ENCODE measurements around the gene OR2T6.

The OR2T6 gene

DNA sequence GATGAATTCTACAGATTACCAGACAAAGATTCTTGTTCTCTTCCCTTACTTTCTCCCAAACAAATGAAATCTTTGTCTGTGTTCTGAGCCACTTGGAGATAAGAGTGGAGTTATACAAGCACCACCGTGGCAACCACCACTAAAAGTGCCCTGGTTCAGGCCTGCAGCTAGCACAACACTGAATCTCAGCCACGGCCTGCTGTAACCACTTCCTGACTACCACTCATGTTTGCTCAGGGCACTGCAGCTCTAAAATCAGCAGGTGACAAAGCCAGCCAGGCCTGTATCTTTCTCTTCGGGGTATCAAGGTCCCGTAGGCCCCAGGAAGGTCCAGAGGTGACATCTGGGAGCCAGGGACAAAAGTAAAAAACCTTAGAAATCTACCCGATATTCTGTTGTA is 3.2 kb upstream of the OR2T6 start:
- Histone ChIP-seq H3K4me2 (ENCODE audit: insufficient read depth, low read length) (no peak overlapping the region), H4K20me1 (ENCODE audit: insufficient read depth, low read length) (no peaks in the 10 kb centered on the region), H3K9ac (ENCODE audit: low read depth, low read length) (no peak overlapping the region), H3K79me2 (ENCODE audit: insufficient read depth, low read length) (no peaks in the 10 kb centered on the region), H2AFZ (ENCODE audit: low read depth, low read length) (no peak overlapping the region), H3K27ac (ENCODE audit: low read length) (no peak overlapping the region), H3K36me3 (ENCODE audit: insufficient read depth, low read length) (no peaks in the 10 kb centered on the region), H3K4me1 (ENCODE audit: insufficient read depth, low read length) (no peaks in the 10 kb centered on the region), H3K4me3 (ENCODE audit: low read depth in 1 of 2, low read length in 2 of 2) (no peak overlapping the region), H3K27me3 (ENCODE audit: insufficient read depth, low read length, poor library complexity) (no peaks in the 10 kb centered on the region), H3K9me3 (ENCODE audit: insufficient read depth, low read length, severe bottlenecking) (no peaks in the 10 kb centered on the region)
- DNase-seq (peak; percentile 10), ATAC-seq (ENCODE audit: insufficient read depth, low read depth) (peak; percentile 74)
- TF ChIP-seq, protein P1, sequence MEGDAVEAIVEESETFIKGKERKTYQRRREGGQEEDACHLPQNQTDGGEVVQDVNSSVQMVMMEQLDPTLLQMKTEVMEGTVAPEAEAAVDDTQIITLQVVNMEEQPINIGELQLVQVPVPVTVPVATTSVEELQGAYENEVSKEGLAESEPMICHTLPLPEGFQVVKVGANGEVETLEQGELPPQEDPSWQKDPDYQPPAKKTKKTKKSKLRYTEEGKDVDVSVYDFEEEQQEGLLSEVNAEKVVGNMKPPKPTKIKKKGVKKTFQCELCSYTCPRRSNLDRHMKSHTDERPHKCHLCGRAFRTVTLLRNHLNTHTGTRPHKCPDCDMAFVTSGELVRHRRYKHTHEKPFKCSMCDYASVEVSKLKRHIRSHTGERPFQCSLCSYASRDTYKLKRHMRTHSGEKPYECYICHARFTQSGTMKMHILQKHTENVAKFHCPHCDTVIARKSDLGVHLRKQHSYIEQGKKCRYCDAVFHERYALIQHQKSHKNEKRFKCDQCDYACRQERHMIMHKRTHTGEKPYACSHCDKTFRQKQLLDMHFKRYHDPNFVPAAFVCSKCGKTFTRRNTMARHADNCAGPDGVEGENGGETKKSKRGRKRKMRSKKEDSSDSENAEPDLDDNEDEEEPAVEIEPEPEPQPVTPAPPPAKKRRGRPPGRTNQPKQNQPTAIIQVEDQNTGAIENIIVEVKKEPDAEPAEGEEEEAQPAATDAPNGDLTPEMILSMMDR (IDR thresholded peaks at IDR 0.05; ENCODE audit: borderline replicate concordance, extremely low read depth, low read length, poor library complexity, severe bottlenecking): no peak
- no peak for TF ChIP-seq EZH2 (IDR thresholded peaks at IDR 0.05; ENCODE audit: borderline replicate concordance, low read depth, low read length, severe bottlenecking)

DNA sequence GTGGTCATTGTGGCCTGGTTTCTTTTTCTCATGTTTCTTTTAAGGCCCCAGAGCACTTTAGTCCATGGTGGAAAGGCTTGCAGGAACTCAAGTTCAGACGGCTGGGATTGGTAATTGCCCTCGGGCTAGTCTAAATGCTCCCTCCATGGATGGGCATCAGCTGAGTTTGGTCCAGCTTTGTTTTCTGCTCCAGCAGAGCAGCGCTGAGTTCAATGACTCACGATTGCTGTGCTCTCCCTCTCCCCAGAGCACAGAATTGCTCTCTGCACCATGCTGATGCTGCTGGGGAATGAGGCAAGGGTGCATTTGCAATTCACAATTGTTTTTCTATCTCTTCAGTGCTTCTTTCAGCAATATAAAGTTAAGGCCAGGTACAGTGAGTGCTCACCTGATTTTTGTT is 1.8 kb upstream of the OR2T6 start:
- no peak overlapping the region for H3K27ac ChIP-seq (ENCODE audit: low read length)
- no peak overlapping the region for H3K4me3 ChIP-seq (ENCODE audit: low read depth in 1 of 2, low read length in 2 of 2)
- no peaks in the 10 kb centered on the region for H3K4me1 ChIP-seq (ENCODE audit: insufficient read depth, low read length)
- no peak overlapping the region for H2AFZ ChIP-seq (ENCODE audit: low read depth, low read length)
- no peaks in the 10 kb centered on the region for H3K36me3 ChIP-seq (ENCODE audit: insufficient read depth, low read length)
- H3K4me2 ChIP-seq (ENCODE audit: insufficient read depth, low read length): no peak overlapping the region
- no peak overlapping the region for H3K9ac ChIP-seq (ENCODE audit: low read depth, low read length)
- H4K20me1 ChIP-seq (ENCODE audit: insufficient read depth, low read length): no peaks in the 10 kb centered on the region
- ATAC-seq (ENCODE audit: insufficient read depth, low read depth): no peak
- H3K9me3 ChIP-seq (ENCODE audit: insufficient read depth, low read length, severe bottlenecking): no peaks in the 10 kb centered on the region
- H3K79me2 ChIP-seq (ENCODE audit: insufficient read depth, low read length): no peaks in the 10 kb centered on the region
- H3K27me3 ChIP-seq (ENCODE audit: insufficient read depth, low read length, poor library complexity): no peaks in the 10 kb centered on the region
- no peak for DNase-seq
- TF ChIP-seq, protein P1 (IDR thresholded peaks at IDR 0.05; ENCODE audit: borderline replicate concordance, extremely low read depth, low read length, poor library complexity, severe bottlenecking): no peak
- TF ChIP-seq EZH2 (IDR thresholded peaks at IDR 0.05; ENCODE audit: borderline replicate concordance, low read depth, low read length, severe bottlenecking): no peak

DNA sequence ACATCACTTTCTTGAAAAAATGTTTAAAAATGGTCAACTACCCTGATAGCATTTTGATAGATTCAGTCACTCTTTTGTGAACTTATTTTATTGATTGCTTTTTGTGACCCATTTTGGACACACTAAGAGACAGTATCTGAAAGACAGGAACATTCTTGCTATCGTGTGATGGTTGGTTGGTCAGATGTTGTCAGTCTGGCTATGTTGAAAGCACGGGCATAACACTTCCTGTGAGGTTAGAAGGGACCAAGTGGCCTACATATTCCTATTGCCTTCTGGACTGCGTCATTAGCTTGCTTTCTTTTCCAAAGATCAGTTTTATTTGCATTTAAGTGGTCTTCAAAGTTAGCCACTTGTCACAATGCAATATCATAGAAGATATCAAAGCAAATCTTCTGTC is 1.4 kb downstream of the OR2T6 start:
- Histone ChIP-seq H4K20me1 (ENCODE audit: insufficient read depth, low read length) (no peaks in the 10 kb centered on the region), H3K27ac (ENCODE audit: low read length) (no peak overlapping the region), H3K9ac (ENCODE audit: low read depth, low read length) (no peak overlapping the region), H3K4me1 (ENCODE audit: insufficient read depth, low read length) (no peaks in the 10 kb centered on the region), H2AFZ (ENCODE audit: low read depth, low read length) (no peak overlapping the region), H3K27me3 (ENCODE audit: insufficient read depth, low read length, poor library complexity) (no peaks in the 10 kb centered on the region), H3K36me3 (ENCODE audit: insufficient read depth, low read length) (no peaks in the 10 kb centered on the region), H3K4me3 (ENCODE audit: low read depth in 1 of 2, low read length in 2 of 2) (no peak overlapping the region), H3K79me2 (ENCODE audit: insufficient read depth, low read length) (no peaks in the 10 kb centered on the region), H3K4me2 (ENCODE audit: insufficient read depth, low read length) (no peak overlapping the region), H3K9me3 (ENCODE audit: insufficient read depth, low read length, severe bottlenecking) (no peaks in the 10 kb centered on the region)
- no peak for ATAC-seq (ENCODE audit: insufficient read depth, low read depth)
- TF ChIP-seq EZH2 (IDR thresholded peaks at IDR 0.05; ENCODE audit: borderline replicate concordance, low read depth, low read length, severe bottlenecking): no peak
- TF ChIP-seq, protein P1 (IDR thresholded peaks at IDR 0.05; ENCODE audit: borderline replicate concordance, extremely low read depth, low read length, poor library complexity, severe bottlenecking): no peak
- no peak for DNase-seq

DNA sequence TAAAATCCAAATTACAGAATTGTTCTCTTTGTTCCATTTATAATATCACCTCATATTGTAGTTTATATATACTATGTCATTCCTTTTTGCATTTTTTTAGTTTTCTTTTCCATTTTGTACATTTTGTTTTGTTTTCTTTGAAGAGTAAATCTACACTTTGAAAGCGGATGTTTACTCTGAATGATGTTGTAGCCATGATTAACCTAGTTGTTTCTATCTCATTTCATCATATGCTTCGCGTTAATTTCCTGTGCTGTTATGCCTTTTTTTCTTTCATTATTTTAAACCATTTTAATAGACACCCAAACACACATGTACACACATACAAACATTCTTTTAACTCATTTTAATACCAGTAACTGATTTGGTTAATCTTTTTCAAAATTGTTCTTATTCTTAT is 5.3 kb downstream of the OR2T6 start:
- no peak overlapping the region for H3K9ac ChIP-seq (ENCODE audit: low read depth, low read length)
- DNase-seq: no peak
- no peak overlapping the region for H2AFZ ChIP-seq (ENCODE audit: low read depth, low read length)
- no peaks in the 10 kb centered on the region for H3K36me3 ChIP-seq (ENCODE audit: insufficient read depth, low read length)
- no peaks in the 10 kb centered on the region for H3K79me2 ChIP-seq (ENCODE audit: insufficient read depth, low read length)
- no peak overlapping the region for H3K4me2 ChIP-seq (ENCODE audit: insufficient read depth, low read length)
- no peaks in the 10 kb centered on the region for H3K27me3 ChIP-seq (ENCODE audit: insufficient read depth, low read length, poor library complexity)
- TF ChIP-seq, protein P1 (IDR thresholded peaks at IDR 0.05; ENCODE audit: borderline replicate concordance, extremely low read depth, low read length, poor library complexity, severe bottlenecking): no peak
- no peaks in the 10 kb centered on the region for H3K9me3 ChIP-seq (ENCODE audit: insufficient read depth, low read length, severe bottlenecking)
- no peaks in the 10 kb centered on the region for H3K4me1 ChIP-seq (ENCODE audit: insufficient read depth, low read length)
- no peaks in the 10 kb centered on the region for H4K20me1 ChIP-seq (ENCODE audit: insufficient read depth, low read length)
- H3K4me3 ChIP-seq (ENCODE audit: low read depth in 1 of 2, low read length in 2 of 2): no peak overlapping the region
- H3K27ac ChIP-seq (ENCODE audit: low read length): no peak overlapping the region
- no peak for ATAC-seq (ENCODE audit: insufficient read depth, low read depth)

Data from DND-41 (cell line).